Activated T-cell treated with anti-CD3 and anti-CD28 coated beads for 24 hours (primary cell): Measurements from ENCODE around the gene RABGAP1L.

Experiments used
- DNase-seq: peaks from one replicate; pipeline ENCODE4 v3.0.0-alpha.2; 2020; ENCODE audit warnings: low read depth

Gene RABGAP1L

DNA sequence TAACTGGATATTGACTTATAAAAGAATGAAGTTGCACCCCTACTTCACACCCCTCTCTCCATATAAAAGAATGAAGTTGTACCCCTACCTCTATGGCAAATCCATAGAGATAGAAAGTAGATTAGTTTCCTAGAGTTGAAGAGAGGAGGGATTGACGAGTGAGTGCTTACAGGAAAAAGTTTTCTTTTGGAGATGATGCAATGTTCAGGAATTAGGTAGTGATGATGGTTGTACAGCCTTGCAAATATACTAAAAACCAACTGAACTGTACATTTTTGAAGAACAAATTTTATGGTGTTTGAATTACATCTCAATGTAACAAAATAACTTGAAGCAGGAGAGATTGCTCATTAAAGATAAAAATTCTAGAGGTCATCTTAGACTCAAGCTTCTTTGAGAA lies 561.3 kb downstream of the RABGAP1L start:
- DNase-seq, result no peak

- DNase-seq, result no peak
These were observed 561.9 kb downstream of the RABGAP1L start for GRCh38 chr1:174721246-174721645.

GRCh38 chr1:174723816-174724215 lies 564.5 kb downstream of the RABGAP1L start:
- no peak for DNase-seq

- DNase-seq, result no peak
These were observed 564.9 kb downstream of the RABGAP1L start for GRCh38 chr1:174724219-174724618.

- DNase-seq, result no peak
These were observed 567.0 kb downstream of the RABGAP1L start for GRCh38 chr1:174726167-174726879.

DNA sequence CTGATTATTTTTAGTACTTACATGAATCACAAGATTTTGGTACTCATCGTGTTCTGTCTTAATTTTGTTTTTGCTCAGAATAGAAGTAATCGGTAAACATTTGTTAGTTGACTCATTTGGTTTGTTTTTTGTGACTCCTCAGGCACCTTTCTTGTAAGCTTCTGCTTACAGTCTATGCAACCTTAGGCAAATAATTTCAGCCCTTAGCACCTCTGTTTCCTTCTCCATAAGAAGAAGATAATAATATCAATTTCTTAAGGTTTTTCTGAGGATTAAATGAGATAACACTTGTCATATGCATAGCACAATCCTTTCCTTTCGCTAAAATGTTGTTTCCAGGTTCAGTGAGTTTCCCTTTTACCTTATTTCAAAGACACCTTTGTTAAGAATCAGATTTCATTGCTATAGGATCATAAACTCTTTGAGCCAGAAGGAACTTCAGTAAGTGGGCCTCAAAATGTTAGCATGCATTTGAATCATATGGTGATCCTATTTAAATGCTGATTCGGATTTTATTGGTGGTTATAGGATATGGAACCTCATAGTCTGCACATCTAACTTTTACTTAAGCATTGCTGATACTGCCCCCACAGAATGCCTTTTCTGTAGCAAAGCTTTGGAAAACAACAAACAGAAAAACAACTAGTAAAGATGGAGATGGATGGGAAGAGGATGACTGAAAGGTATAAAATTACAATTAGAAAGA lies 567.7 kb downstream of the RABGAP1L start:
- no peak for DNase-seq

DNA sequence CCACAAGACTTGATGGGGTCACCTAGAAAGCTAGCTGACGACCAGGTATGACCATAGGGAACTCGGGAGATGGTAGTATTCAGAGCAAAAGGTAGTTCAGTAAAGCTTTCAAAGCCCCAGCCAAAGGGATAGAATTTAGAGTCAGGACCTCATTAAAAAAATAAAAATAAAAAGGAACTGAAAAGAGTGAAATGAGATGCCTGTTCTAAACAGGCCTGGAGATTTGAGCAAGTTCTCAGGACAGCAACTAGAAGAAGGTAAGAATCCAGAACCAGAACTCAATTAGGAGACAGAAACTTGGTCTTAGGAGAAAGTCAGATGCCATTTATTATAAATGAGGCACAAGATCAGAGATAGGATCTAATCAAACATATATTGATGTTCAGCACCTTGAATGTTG lies 575.0 kb downstream of the RABGAP1L start:
- no peak for DNase-seq

GRCh38 chr1:174736831-174737230 lies 577.5 kb downstream of the RABGAP1L start:
- DNase-seq, result no peak

DNA sequence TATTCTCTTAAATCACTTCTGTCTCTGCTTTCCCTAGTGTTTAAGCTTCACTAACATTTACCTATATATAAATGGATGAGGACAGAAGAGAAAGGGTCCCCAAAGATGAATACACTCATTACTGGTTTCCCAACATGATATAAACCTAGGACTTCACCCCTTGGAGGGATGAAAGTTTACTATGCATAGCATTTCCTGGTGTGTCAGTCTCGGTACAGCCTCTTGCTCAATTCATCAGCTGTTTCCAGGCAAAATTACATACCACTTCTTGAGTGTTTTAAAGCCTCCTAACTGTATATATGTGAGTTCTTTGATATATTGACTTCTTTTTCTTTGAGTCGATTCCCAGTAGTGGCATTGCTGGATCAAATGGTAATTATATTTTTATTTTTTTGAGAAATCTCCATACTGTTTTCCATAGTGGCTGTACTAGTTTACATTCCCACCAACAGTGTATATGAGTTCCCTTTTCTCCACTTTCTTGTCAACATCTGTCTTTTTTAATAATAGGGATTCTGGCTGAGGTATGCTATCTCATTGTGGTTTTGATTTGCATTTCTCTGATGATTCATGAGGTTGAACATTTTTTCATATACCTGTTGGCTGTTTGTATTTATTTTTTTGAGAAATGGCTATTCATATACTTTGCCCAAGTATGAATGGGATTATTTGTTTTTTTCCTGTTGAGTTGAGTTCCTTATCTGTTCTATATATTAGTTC lies 581.1 kb downstream of the RABGAP1L start:
- no peak for DNase-seq

GRCh38 chr1:174742805-174743653 lies 583.7 kb downstream of the RABGAP1L start:
- DNase-seq, result no peak

- no peak for DNase-seq
These were observed 584.6 kb downstream of the RABGAP1L start for GRCh38 chr1:174743654-174744561.

GRCh38 chr1:174744886-174745285 lies 585.6 kb downstream of the RABGAP1L start:
- no peak for DNase-seq

GRCh38 chr1:174746024-174746808 lies 586.9 kb downstream of the RABGAP1L start:
- no peak for DNase-seq

DNA sequence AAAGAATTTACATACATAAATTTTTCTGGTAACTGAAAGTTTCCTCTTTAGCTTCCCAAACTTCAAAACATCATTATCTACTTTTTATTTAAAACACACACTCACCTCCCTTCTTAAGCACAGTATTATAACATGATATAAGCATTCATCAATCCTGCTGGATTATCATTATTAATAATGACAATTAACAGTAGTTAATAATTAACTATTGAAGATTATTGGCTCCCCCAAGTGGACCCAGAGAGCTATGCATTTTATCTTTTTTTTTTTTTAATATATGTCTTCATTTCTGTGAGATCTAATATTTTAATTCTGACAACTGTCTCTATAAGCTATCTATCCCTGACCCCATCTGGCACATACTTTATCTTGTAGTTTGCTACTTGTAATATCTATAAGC lies 588.3 kb downstream of the RABGAP1L start:
- DNase-seq, result no peak

DNA sequence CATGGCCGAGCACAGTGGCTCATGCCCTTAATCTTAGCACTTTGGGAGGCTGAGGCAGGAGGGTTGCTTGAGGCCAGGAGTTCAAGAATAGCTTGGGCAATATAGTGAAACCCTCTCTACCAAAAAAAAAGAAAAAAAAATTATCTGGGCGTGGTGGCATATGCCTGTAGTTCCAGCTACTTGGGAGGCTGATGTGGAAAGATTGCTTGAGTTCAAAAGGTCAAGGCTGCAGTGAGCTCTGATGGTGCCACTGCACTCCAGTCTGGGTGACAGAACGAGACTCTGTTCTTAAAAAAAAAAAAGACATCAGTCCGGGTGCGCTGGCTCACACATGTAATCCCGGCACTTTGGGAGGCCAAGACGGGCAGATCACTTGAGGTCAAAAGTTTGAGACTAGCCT lies 589.3 kb downstream of the RABGAP1L start:
- no peak for DNase-seq

GRCh38 chr1:174753131-174753530 lies 593.8 kb downstream of the RABGAP1L start:
- no peak for DNase-seq

DNA sequence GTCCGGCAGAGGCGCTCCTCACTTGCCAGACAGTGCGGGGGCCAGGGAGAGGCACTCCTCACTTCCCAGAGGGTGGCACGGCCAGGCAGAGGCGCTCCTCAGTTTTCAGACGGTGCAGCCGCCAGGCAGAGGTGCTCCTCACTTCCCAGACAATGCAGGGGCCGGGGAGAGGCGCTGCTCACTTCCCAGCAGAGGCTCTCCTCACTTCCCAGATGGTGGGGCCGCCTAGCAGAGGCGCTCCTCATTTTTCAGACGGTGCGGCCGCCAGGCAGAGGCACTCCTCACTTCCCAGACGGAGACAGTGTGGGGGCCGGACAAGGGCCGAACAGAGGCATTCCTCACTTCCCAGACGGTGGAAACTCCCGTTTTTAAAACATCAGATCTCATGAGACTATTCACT lies 602.0 kb downstream of the RABGAP1L start:
- no peak for DNase-seq

DNA sequence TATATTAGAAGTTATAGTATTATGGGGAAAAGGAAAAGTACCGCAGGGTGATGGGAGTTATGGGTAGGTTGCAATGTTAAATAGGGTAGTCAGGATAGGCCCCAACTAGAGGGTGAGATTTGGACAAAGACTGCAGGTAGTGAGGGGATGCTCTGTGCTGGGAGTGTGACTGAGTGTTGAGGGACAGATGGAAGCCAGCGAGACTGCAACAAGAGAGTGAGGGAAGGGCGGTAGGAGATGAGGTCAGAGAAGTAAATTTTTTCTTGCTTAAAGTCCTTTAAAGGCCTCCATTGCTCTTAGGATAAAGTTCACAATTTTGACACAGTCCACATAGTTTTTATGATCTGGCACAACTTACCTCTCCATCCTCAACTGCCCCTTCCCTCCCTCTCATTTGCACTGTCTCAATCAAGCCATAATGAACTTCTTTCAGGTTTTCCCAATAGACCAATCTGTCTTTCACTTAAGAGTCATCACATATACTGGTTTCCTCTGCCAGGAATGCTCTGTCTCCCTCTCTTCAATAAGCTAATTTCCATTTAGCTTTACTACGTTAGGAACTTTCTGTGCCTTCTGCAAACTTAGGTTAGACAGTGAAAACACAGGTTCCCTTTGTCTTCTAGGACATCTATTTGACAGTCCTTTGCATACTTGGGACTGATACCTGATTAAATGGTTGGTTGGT lies 602.7 kb downstream of the RABGAP1L start:
- no peak for DNase-seq

GRCh38 chr1:174764191-174764590 lies 604.9 kb downstream of the RABGAP1L start:
- DNase-seq, result no peak

DNA sequence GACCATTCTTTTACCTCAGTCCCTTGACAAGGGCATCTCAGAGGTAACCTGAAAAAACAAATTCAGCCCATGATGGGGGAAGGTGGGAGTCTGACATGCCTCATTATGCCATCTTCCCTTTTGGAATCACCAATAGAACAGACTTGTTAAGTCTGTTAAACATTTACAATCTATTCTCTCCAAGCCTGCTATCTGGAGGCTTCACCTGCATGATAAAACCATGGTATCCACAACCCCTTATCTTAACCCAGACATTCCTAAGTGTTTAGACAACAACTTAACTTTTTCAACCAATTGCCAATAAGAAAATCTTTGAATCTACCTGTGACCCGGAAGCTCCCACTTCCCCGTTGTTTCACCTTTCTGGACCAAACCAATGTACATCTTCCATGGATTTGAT lies 607.4 kb downstream of the RABGAP1L start:
- DNase-seq, result no peak
